Measurements from ENCODE around the gene CHST15. TPM values are rescaled to one million over a fixed set of nuclear protein-coding genes. Genes with fewer than 3 reads are reported as not detected.

CHST15 gene
- total and polyA plus RNA-seq, 2 donors from 2014 or later: 2.8 to 39.7 TPM

DNA sequence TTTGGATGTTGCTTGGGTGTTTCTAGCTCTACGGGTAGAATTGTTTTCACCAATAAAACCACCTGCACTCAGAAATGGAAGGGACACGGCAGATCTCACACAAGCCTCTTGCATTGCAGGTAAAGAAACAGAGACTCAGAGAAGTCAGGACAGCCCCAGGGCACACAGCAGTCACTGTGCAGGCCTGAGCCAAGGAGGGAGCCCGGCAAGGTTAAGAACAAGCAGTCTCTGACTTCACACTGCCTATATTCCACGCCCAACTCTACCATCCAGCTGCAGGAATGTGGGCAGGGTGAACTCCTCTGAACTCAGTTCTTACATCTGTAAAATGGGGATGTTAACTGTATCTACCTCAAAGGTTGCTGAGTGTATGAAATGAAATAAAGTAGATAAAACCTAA, 15.4 kb downstream of the CHST15 start:
- Histone ChIP-seq H3K27ac (ENCODE audit: low read depth in 2 of 2, low read length in 2 of 2) (no peak overlapping the region), H3K36me3 (ENCODE audit: control insufficient read depth in 2 of 3, insufficient read depth in 3 of 3, low read length in 3 of 3) (no peaks in the 10 kb centered on the region), H3K9ac (ENCODE audit: low read length in 3 of 3) (no peak overlapping the region), H3K9me3 (ENCODE audit: control insufficient read depth in 2 of 3, insufficient read depth in 1 of 3, low read length in 3 of 3) (no peaks in the 10 kb centered on the region), H3K4me1 (ENCODE audit: control insufficient read depth in 2 of 3, insufficient read depth in 2 of 3, low read depth in 1 of 3, low read length in 3 of 3) (peaks cover 3 to 12% (median 5%) of the 10 kb centered on the region in 3 donors), H3K27me3 (ENCODE audit: control insufficient read depth, insufficient read depth, low read length) (no peaks in the 10 kb centered on the region), H3K4me3 (ENCODE audit: low read length in 3 of 3) (no peak overlapping the region)
- TF ChIP-seq, protein P1, sequence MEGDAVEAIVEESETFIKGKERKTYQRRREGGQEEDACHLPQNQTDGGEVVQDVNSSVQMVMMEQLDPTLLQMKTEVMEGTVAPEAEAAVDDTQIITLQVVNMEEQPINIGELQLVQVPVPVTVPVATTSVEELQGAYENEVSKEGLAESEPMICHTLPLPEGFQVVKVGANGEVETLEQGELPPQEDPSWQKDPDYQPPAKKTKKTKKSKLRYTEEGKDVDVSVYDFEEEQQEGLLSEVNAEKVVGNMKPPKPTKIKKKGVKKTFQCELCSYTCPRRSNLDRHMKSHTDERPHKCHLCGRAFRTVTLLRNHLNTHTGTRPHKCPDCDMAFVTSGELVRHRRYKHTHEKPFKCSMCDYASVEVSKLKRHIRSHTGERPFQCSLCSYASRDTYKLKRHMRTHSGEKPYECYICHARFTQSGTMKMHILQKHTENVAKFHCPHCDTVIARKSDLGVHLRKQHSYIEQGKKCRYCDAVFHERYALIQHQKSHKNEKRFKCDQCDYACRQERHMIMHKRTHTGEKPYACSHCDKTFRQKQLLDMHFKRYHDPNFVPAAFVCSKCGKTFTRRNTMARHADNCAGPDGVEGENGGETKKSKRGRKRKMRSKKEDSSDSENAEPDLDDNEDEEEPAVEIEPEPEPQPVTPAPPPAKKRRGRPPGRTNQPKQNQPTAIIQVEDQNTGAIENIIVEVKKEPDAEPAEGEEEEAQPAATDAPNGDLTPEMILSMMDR (IDR thresholded peaks at IDR 0.05; ENCODE audit: borderline replicate concordance, extremely low read depth, insufficient read depth): no peak
- FAIRE-seq (no peak), DNase-seq (no peak)
- intact Hi-C loops (cut with DNase I): no loop called here

DNA sequence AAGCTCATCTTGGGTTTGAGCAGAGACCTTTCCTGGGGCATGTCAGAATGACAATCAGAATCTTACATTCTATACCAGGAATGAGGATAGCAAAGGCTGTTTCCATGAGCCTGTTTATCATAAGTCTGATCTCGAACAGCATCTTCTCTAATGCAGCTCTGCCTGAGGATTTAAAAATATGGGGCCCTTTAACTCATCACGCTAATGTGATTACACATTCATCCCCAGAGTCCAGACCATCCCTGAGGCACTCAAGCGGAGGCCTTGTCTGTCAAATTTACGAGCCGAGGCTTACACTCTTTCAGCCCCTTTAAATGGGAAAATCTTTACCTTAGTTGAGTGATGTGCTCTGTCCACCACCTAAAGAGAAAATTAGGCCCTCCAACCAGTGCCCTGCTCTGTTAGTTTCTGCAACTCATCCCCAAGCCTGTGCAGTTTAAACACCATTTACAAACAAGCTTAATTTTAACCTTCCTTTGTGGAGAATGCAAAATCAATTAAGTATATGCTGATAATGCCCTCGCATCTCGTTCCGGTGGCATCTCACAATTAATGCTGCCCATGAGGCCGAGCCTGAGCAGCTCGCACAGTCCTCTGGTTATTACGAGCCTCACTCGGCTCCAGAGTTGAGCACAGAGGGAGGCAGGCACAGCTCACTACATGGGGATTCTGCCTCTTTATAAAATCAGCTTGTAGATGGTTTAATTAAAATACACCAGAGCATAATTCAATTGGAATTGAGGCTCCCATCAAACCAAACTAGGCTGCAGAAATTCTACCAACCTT, 16.0 kb downstream of the CHST15 start:
- FAIRE-seq (no peak), DNase-seq (peak in 3 of 5 donors; percentile 55 to 86 (median 84))
- no peaks in the 10 kb centered on the region for H3K27me3 ChIP-seq (ENCODE audit: control insufficient read depth, insufficient read depth, low read length)
- no peak overlapping the region for H3K4me3 ChIP-seq (ENCODE audit: low read length in 3 of 3)
- no peak overlapping the region for H3K9ac ChIP-seq (ENCODE audit: low read length in 3 of 3)
- no peak overlapping the region for H3K27ac ChIP-seq (ENCODE audit: low read depth in 2 of 2, low read length in 2 of 2)
- TF ChIP-seq, protein P1 (IDR thresholded peaks at IDR 0.05; ENCODE audit: borderline replicate concordance, extremely low read depth, insufficient read depth): no peak
- no peaks in the 10 kb centered on the region for H3K9me3 ChIP-seq (ENCODE audit: control insufficient read depth in 2 of 3, insufficient read depth in 1 of 3, low read length in 3 of 3)
- intact Hi-C loops (cut with DNase I): no loop called here
- no peaks in the 10 kb centered on the region for H3K36me3 ChIP-seq (ENCODE audit: control insufficient read depth in 2 of 3, insufficient read depth in 3 of 3, low read length in 3 of 3)
- peaks cover 3 to 12% (median 5%) of the 10 kb centered on the region in 3 donors for H3K4me1 ChIP-seq (ENCODE audit: control insufficient read depth in 2 of 3, insufficient read depth in 2 of 3, low read depth in 1 of 3, low read length in 3 of 3)

DNA sequence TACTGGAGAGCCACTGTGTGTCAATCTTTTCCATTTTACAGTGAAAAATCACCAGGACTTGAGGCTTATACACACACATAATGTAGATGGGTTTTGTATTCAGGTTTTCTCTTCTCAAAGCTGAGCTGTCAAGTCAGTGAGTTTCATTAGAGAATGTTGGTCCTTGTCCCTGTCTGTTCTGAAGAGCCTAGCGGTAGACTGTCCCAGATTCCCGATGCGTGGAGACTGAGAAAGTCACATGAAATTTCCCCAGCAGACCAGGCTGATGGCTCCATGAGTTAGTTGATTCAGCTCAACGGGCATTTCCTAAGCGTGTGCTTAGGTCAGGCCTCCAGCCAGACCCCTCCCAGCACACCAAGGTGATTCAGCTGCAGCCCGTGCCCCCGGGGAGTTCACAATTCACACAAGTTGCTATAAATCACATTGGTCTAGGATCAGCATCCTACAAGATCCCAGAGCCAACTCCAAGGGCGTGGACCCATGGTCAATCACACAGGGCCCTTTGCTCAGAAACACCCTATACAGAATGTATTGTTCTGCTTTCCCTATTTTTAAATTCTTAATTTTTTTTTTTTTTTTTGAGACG, 17.2 kb downstream of the CHST15 start:
- Histone ChIP-seq H3K27ac (ENCODE audit: low read depth in 2 of 2, low read length in 2 of 2) (no peak overlapping the region), H3K9me3 (ENCODE audit: control insufficient read depth in 2 of 3, insufficient read depth in 1 of 3, low read length in 3 of 3) (no peaks in the 10 kb centered on the region), H3K27me3 (ENCODE audit: control insufficient read depth, insufficient read depth, low read length) (no peaks in the 10 kb centered on the region), H3K4me3 (ENCODE audit: low read length in 3 of 3) (no peak overlapping the region), H3K4me1 (ENCODE audit: control insufficient read depth in 2 of 3, insufficient read depth in 2 of 3, low read depth in 1 of 3, low read length in 3 of 3) (peaks cover 3 to 12% (median 5%) of the 10 kb centered on the region in 3 donors), H3K9ac (ENCODE audit: low read length in 3 of 3) (no peak overlapping the region), H3K36me3 (ENCODE audit: control insufficient read depth in 2 of 3, insufficient read depth in 3 of 3, low read length in 3 of 3) (no peaks in the 10 kb centered on the region)
- intact Hi-C loops (cut with DNase I): no loop called here
- TF ChIP-seq, protein P1 (IDR thresholded peaks at IDR 0.05; ENCODE audit: borderline replicate concordance, extremely low read depth, insufficient read depth): no peak
- no peak for FAIRE-seq
- no peak for DNase-seq
